Endodermal cell (in vitro differentiated cells): ENCODE data around the gene CPED1. TPM values are rescaled to one million over a fixed set of nuclear protein-coding genes. Genes with fewer than 3 reads are reported as not detected.
"Not testable (repeated sequence)": the region's sequence is repeated elsewhere in the genome, so short reads cannot be mapped to it uniquely, and the experiment has no call there.

Source experiments
- DNase-seq: peaks from one replicate; pipeline ENCODE4 v3.0.0-alpha.2; 2017
- H3K27ac ChIP-seq: 2 replicates; pipeline ENCODE4 v1.5.1; 2013; ENCODE audit warnings: mild to moderate bottlenecking, low read depth, low read length, moderate library complexity
- H3K27me3 ChIP-seq: 2 replicates; pipeline ENCODE4 v1.6.1; 2013; ENCODE audit warnings: mild to moderate bottlenecking, low read length, moderate library complexity; ENCODE audit not compliant: insufficient read depth, control insufficient read depth, poor library complexity, severe bottlenecking
- H3K36me3 ChIP-seq: 2 replicates; pipeline ENCODE4 v1.7.0; 2013; ENCODE audit warnings: mild to moderate bottlenecking, low read length, moderate library complexity; ENCODE audit not compliant: control insufficient read depth, insufficient read depth
- H3K4me1 ChIP-seq: one replicate; pipeline ENCODE4 v1.7.0; 2013; ENCODE audit warnings: low read length; ENCODE audit not compliant: control insufficient read depth, insufficient read depth
- H3K4me3 ChIP-seq: 2 replicates; pipeline ENCODE4 v1.5.1; 2013; ENCODE audit warnings: mild to moderate bottlenecking, low read length, moderate library complexity
- H3K9ac ChIP-seq: 2 replicates; pipeline ENCODE4 v1.6.1; 2013; ENCODE audit warnings: mild to moderate bottlenecking, low read length, moderate library complexity; ENCODE audit not compliant: poor library complexity, severe bottlenecking; ENCODE audit errors: extremely low read depth
- H3K9me3 ChIP-seq: 2 replicates; pipeline ENCODE4 v1.6.1; 2013; ENCODE audit warnings: mild to moderate bottlenecking, low read length, moderate library complexity; ENCODE audit not compliant: control insufficient read depth
- H3K27ac Mint-ChIP-seq: 2 replicates; pipeline ENCODE4 v1.8.0; 2020; ENCODE audit warnings: mixed read lengths
- H3K27me3 Mint-ChIP-seq: 2 replicates; pipeline ENCODE4 v1.8.0; 2021; ENCODE audit warnings: mild to moderate bottlenecking, mixed read lengths; ENCODE audit not compliant: insufficient read depth
- H3K36me3 Mint-ChIP-seq: 2 replicates; pipeline ENCODE4 v1.8.0; 2020; ENCODE audit warnings: low read depth, mixed read lengths
- H3K4me1 Mint-ChIP-seq: 2 replicates; pipeline ENCODE4 v1.8.0; 2020; ENCODE audit warnings: mixed read lengths
- H3K4me3 Mint-ChIP-seq: 2 replicates; pipeline ENCODE4 v1.8.0; 2020; ENCODE audit warnings: mild to moderate bottlenecking, moderate library complexity, mixed read lengths
- H3K9me3 Mint-ChIP-seq: 2 replicates; pipeline ENCODE4 v1.8.0; 2020; ENCODE audit warnings: mild to moderate bottlenecking, mixed read lengths
- WGBS, 2 experiments: methylation state at CpG; one replicate each; pipeline versions ENCODE4 v1.1.5 to v1.1.7; 2013; ENCODE audit warnings: missing lambda C conversion rate in 2 of 2, mixed read lengths in 1 of 2; ENCODE audit not compliant: insufficient coverage in 1 of 2, insufficient read length in 1 of 2; 5-methylcytosine and 5-hydroxymethylcytosine counted together
- total RNA-seq, 2 donors: library from RNA; stranded (reverse); fragmentation: NEBNext Ultra II Directional in 1 of 2; extraction: Animal tissue kit (Norgen Biotek cat#: 25700) in 1 of 2; gene quantifications; 2 replicates in 1 of 2; 3 replicates in 1 of 2; pipeline ENCODE4 v1.2.1, GENCODE V29; 2021
- TF ChIP-seq, protein P1 (sequence below): fragments of 200-600 bp; sonication (generic); conservative IDR thresholded peaks from 2 replicates; pipeline ENCODE4 v1.5.0; 2021; ENCODE audit warnings: antibody characterized with exemption, mild to moderate bottlenecking

The CPED1 gene
- total RNA-seq, 2 donors from 2014 or later = 1.1 TPM; not detected in 1

DNA sequence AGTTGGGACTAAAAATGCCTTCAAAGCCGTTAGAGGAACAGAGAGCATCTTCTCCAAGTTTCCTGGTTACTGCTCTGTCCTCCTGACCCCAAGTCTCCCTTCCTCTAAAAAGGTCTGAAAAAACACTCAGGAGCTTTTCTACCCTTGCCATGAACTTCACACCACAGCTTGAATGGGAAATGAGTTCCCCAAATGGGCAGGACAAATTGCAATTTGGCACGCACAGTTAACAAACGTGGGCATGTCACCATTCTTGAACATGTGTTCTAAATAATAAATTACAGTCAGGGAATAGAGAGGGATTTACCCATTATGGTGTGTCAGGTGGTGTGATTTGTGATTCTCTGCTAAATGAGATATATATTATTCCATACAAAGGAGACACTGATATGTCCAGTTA is 249.1 kb downstream of the CPED1 start:
- DNase-seq = no peak
- no peaks in the 10 kb centered on the region for H3K4me1 Mint-ChIP-seq
- 95% methylated on average over 3 of the region's 3 CpGs; no CpG with 5 or more reads in 1 of the 2 experiments for WGBS, 2 experiments

DNA sequence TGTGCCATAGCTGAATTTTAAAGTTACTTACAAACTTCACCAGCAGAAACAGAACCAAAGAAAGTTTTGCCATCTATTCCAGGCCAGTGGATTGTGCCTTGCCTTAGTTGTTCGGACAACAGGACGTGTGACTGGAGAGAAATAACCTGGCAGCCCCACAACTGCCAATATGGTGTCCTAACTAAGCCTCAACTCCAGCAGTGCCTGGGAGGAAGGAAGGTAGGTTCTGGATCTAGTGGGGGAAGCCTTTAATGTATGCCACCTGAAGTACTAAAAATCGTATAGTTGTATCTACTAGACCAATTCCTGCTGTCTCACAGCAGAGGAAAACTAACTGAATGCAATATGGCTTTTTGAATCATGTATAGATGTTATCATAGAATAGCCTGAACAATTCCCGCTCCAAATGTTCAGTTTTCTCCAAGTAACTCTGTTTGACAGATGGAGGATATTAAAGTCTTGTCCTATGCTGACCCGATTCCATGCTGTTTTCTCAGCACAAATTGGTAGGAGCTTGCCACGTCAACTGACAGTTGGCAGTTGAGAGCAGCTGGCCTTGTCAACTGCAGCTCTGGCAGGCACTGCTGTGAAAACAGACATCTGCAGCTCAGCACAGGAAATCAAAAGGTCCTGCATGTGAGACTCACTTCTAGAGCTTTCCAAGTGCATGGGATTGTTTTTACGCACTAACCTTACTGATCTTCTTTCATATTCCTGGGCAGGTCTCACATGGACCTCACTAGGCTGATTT is 255.8 kb downstream of the CPED1 start:
- H3K4me3 ChIP-seq = no peak overlapping the region
- no peak overlapping the region for H3K27ac ChIP-seq
- H3K27me3 Mint-ChIP-seq = no peaks in the 10 kb centered on the region
- no peaks in the 10 kb centered on the region for H3K27me3 ChIP-seq
- H3K36me3 ChIP-seq = no peaks in the 10 kb centered on the region
- H3K4me3 Mint-ChIP-seq = no peak overlapping the region
- H3K9me3 Mint-ChIP-seq = no peaks in the 10 kb centered on the region
- no peaks in the 10 kb centered on the region for H3K4me1 Mint-ChIP-seq
- H3K27ac Mint-ChIP-seq = no peak overlapping the region
- TF ChIP-seq, protein P1, sequence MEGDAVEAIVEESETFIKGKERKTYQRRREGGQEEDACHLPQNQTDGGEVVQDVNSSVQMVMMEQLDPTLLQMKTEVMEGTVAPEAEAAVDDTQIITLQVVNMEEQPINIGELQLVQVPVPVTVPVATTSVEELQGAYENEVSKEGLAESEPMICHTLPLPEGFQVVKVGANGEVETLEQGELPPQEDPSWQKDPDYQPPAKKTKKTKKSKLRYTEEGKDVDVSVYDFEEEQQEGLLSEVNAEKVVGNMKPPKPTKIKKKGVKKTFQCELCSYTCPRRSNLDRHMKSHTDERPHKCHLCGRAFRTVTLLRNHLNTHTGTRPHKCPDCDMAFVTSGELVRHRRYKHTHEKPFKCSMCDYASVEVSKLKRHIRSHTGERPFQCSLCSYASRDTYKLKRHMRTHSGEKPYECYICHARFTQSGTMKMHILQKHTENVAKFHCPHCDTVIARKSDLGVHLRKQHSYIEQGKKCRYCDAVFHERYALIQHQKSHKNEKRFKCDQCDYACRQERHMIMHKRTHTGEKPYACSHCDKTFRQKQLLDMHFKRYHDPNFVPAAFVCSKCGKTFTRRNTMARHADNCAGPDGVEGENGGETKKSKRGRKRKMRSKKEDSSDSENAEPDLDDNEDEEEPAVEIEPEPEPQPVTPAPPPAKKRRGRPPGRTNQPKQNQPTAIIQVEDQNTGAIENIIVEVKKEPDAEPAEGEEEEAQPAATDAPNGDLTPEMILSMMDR = no peak
- DNase-seq = no peak
- H3K36me3 Mint-ChIP-seq = no peaks in the 10 kb centered on the region
- H3K4me1 ChIP-seq = no peaks in the 10 kb centered on the region
- H3K9me3 ChIP-seq = no peaks in the 10 kb centered on the region
- WGBS, 2 experiments = 90 to 93% methylated on average over 5 to 7 of the region's 7 CpGs
- H3K9ac ChIP-seq = no peak overlapping the region

More for the DNA sequence above, 249.1 kb downstream of the CPED1 start:
- Histone ChIP-seq H3K4me1 (no peaks in the 10 kb centered on the region), H3K4me3 (no peak overlapping the region), H3K36me3 (no peaks in the 10 kb centered on the region), H3K27me3 (no peaks in the 10 kb centered on the region), H3K9ac (no peak overlapping the region), H3K9me3 (no peaks in the 10 kb centered on the region), H3K27ac (no peak overlapping the region)
- Mint-ChIP-seq H3K27me3 (no peaks in the 10 kb centered on the region), H3K9me3 (no peaks in the 10 kb centered on the region), H3K36me3 (no peaks in the 10 kb centered on the region), H3K27ac (no peak overlapping the region), H3K4me3 (no peak overlapping the region)
- TF ChIP-seq, protein P1 = no peak

DNA sequence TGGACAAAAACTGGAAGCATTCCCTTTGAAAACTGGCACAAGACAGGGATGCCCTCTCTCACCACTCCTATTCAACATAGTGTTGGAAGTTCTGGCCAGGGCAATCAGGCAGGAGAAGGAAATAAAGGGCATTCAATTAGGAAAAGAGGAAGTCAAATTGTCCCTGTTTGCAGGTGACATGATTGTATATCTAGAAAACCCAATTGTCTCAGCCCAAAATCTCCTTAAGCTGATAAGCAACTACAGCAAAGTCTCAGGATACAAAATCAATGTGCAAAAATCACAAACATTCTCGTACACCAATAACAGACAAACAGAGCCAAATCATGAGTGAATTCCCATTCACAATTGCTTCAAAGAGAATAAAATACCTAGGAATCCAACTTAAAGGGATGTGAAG is 262.9 kb downstream of the CPED1 start:
- not testable (repeated sequence) for H3K27me3 Mint-ChIP-seq, H3K27ac ChIP-seq, H3K9me3 Mint-ChIP-seq, H3K27me3 ChIP-seq, H3K4me1 Mint-ChIP-seq, H3K4me3 ChIP-seq, H3K36me3 Mint-ChIP-seq, H3K27ac Mint-ChIP-seq, H3K4me3 Mint-ChIP-seq, DNase-seq, H3K9ac ChIP-seq, H3K4me1 ChIP-seq, H3K9me3 ChIP-seq, H3K36me3 ChIP-seq
- 90% methylated on average over 1 of the region's 1 CpG; no CpG with 5 or more reads in 1 of the 2 experiments for WGBS, 2 experiments

DNA sequence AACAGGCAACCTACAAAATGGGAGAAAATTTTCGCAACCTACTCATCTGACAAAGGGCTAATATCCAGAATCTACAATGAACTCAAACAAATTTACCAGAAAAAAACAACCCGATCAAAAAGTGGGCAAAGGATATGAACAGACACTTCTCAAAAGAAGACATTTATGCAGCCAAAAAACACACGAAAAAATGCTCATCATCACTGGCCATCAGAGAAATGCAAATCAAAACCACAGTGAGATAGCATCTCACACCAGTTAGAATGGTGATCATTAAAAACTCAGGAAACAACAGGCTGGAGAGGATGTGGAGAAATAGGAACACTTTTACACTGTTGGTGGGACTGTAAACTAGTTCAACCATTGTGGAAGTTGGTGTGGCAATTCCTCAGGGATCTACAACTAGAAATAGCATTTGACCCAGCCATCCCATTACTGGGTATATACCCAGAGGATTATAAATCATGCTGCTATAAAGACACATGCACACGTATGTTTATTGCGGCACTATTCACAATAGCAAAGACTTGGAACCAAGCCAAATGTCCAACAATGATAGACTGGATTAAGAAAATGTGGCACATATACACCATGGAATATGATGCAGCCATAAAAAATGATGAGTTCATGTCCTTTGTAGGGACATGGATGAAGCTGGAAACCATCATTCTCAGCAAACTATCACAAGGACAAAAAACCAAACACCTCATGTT is 264.2 kb downstream of the CPED1 start:
- WGBS, 2 experiments = 90% methylated on average over 2 of the region's 5 CpGs; no CpG with 5 or more reads in 1 of the 2 experiments
- H3K4me3 Mint-ChIP-seq, H3K27me3 ChIP-seq, H3K27ac Mint-ChIP-seq, H3K4me1 ChIP-seq, DNase-seq, H3K4me1 Mint-ChIP-seq, H3K4me3 ChIP-seq, H3K9ac ChIP-seq, H3K36me3 ChIP-seq, H3K36me3 Mint-ChIP-seq, H3K27ac ChIP-seq, H3K9me3 ChIP-seq, H3K27me3 Mint-ChIP-seq, H3K9me3 Mint-ChIP-seq: not testable (repeated sequence)
